Activated T-helper 2 cell treated with anti-CD3 and anti-CD28 coated beads, Interferon-gamma antibody, Interleukin-2, Interleukin-4, amounts not matched to agents 10 μg/mL and 5 μg/mL and 100 μg/mL, durations not matched to agents 14 hours and 24 hours and 36 hours (primary cell): ENCODE measurements around the gene TMEM132E. TPM values are rescaled to one million over a fixed set of nuclear protein-coding genes. Genes with fewer than 3 reads are reported as not detected.

Source experiments
- DNase-seq: peaks from one replicate; pipeline ENCODE4 v3.0.0; 2021; ENCODE audit warnings: low spot score
- H3K27ac Mint-ChIP-seq: one replicate; pipeline ENCODE4 v1.8.0; 2021; ENCODE audit warnings: mixed read lengths
- H3K27me3 Mint-ChIP-seq: one replicate; pipeline ENCODE4 v1.8.0; 2021; ENCODE audit warnings: low read depth, mixed read lengths
- H3K36me3 Mint-ChIP-seq: one replicate; pipeline ENCODE4 v1.8.0; 2021; ENCODE audit warnings: low read depth, mixed read lengths
- H3K4me1 Mint-ChIP-seq: one replicate; pipeline ENCODE4 v1.8.0; 2021; ENCODE audit warnings: low read depth, mixed read lengths
- H3K4me3 Mint-ChIP-seq: one replicate; pipeline ENCODE4 v1.8.0; 2021; ENCODE audit warnings: low read depth, mild to moderate bottlenecking, moderate library complexity, mixed read lengths
- H3K9me3 Mint-ChIP-seq: one replicate; pipeline ENCODE4 v1.8.0; 2021; ENCODE audit warnings: mixed read lengths
- intact Hi-C: fragments of 100-400 bp; cut with micrococcal nuclease; formaldehyde crosslinking; loops from one replicate; pipeline ENCODE4 v1.15.1; 2023
- total RNA-seq: library from RNA; stranded (reverse); gene quantifications from 2 replicates; pipeline ENCODE4 v1.2.3, GENCODE V29; 2022

Gene TMEM132E
- total RNA-seq, 1 donor from 2014 or later, result not detected

- H3K27me3 Mint-ChIP-seq, result peaks cover 36% of the 10 kb centered on the region
- H3K4me1 Mint-ChIP-seq, result no peaks in the 10 kb centered on the region
- no peaks in the 10 kb centered on the region for H3K36me3 Mint-ChIP-seq
- H3K27ac Mint-ChIP-seq, result no peak overlapping the region
- no peak overlapping the region for H3K4me3 Mint-ChIP-seq
- intact Hi-C loops, result no loop called here
- no peaks in the 10 kb centered on the region for H3K9me3 Mint-ChIP-seq
- no peak for DNase-seq
Observed at GRCh38 chr17:34616148-34616547, 36.8 kb downstream of the TMEM132E start.

GRCh38 chr17:34617398-34617797 lies 38.0 kb downstream of the TMEM132E start:
- intact Hi-C loops, result no loop called here
- H3K27me3 Mint-ChIP-seq, result peaks cover 38% of the 10 kb centered on the region

GRCh38 chr17:34619687-34620217 lies 40.4 kb downstream of the TMEM132E start:
- no peak for DNase-seq
- H3K27me3 Mint-ChIP-seq, result peaks cover 44% of the 10 kb centered on the region
- H3K4me3 Mint-ChIP-seq, result no peak overlapping the region
- no peak overlapping the region for H3K27ac Mint-ChIP-seq
- no peaks in the 10 kb centered on the region for H3K4me1 Mint-ChIP-seq
- no peaks in the 10 kb centered on the region for H3K9me3 Mint-ChIP-seq
- intact Hi-C loops, result no loop called here
- H3K36me3 Mint-ChIP-seq, result no peaks in the 10 kb centered on the region

More at GRCh38 chr17:34617398-34617797, 38.0 kb downstream of the TMEM132E start:
- Mint-ChIP-seq H3K4me1 (no peaks in the 10 kb centered on the region), H3K4me3 (no peak overlapping the region), H3K9me3 (no peaks in the 10 kb centered on the region), H3K36me3 (no peaks in the 10 kb centered on the region), H3K27ac (no peak overlapping the region)
- DNase-seq, result no peak

DNA sequence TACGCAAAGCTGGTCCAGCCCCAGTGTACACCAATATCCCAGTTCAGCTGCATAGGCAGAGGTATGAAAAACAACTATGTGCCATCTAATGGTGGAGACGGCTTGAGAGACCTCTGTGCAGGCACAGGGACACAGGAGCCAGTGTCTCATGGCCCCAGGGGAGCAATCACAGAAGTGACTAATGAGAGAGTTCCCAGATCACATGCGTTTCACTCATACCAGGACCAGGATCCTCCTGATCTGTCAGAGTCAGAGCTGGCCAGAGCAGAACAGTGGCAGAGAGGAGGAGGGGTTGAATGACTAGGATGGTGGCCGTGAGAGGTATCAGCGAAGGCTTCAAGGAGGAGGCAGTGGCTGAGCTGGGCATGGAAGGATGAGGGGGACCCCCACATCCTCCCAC lies 41.1 kb downstream of the TMEM132E start:
- no peak for DNase-seq
- H3K4me1 Mint-ChIP-seq, result no peaks in the 10 kb centered on the region
- intact Hi-C loops, result no loop called here
- no peak overlapping the region for H3K4me3 Mint-ChIP-seq
- peaks cover 47% of the 10 kb centered on the region for H3K27me3 Mint-ChIP-seq
- H3K36me3 Mint-ChIP-seq, result no peaks in the 10 kb centered on the region
- H3K27ac Mint-ChIP-seq, result no peak overlapping the region
- H3K9me3 Mint-ChIP-seq, result no peaks in the 10 kb centered on the region

DNA sequence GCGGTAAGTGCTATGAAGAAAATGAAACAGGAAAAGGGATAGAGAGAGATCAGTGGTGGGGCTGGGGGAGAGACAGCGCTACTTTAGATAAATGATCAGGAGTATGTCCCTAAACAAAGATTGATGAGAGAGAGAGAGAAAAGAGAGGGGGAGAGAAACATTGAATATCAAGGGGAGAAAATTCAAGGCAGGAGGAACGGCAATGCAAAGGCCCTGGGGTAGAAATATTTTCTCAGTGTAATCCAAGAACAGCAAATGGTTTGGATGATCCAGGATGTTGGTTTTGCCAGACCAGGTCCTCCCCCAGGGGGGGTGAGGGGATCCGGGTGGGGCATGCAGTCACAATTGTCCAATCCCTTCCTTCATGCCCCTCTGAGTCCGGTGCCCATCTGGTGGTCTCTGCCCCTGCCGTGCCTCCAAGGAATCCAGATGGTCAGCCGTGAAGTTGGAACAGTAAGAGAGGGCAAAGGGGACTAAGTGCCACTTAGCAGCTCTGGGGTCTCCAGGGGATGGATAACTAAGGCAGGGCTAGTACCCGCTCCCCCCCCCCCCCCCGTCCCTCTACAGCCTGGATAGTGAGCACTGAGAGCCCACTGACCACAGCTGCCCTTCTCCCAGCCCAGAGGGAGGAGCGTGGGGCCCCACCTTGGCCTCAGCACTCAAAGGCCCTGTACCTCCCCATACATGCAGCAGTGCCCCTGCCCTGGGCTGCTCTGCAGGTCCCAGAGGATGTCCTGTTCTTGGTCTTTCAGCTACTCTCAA lies 43.7 kb downstream of the TMEM132E start:
- Mint-ChIP-seq H3K9me3 (no peaks in the 10 kb centered on the region), H3K36me3 (no peaks in the 10 kb centered on the region), H3K27ac (no peak overlapping the region), H3K4me1 (no peaks in the 10 kb centered on the region), H3K27me3 (peaks cover 45% of the 10 kb centered on the region), H3K4me3 (no peak overlapping the region)
- intact Hi-C loops, result no loop called here
- no peak for DNase-seq

- no peak overlapping the region for H3K27ac Mint-ChIP-seq
- peaks cover 45% of the 10 kb centered on the region for H3K27me3 Mint-ChIP-seq
- no peak overlapping the region for H3K4me3 Mint-ChIP-seq
- intact Hi-C loops, result no loop called here
- no peaks in the 10 kb centered on the region for H3K4me1 Mint-ChIP-seq
- no peak for DNase-seq
- no peaks in the 10 kb centered on the region for H3K36me3 Mint-ChIP-seq
- no peaks in the 10 kb centered on the region for H3K9me3 Mint-ChIP-seq
Observed at GRCh38 chr17:34623856-34624766, 44.7 kb downstream of the TMEM132E start.

GRCh38 chr17:34624767-34625383 lies 45.5 kb downstream of the TMEM132E start:
- no peak overlapping the region for H3K4me3 Mint-ChIP-seq
- DNase-seq, result no peak
- H3K4me1 Mint-ChIP-seq, result no peaks in the 10 kb centered on the region
- no peaks in the 10 kb centered on the region for H3K9me3 Mint-ChIP-seq
- no peak overlapping the region for H3K27ac Mint-ChIP-seq
- intact Hi-C loops, result no loop called here
- no peaks in the 10 kb centered on the region for H3K36me3 Mint-ChIP-seq
- peaks cover 40% of the 10 kb centered on the region for H3K27me3 Mint-ChIP-seq

DNA sequence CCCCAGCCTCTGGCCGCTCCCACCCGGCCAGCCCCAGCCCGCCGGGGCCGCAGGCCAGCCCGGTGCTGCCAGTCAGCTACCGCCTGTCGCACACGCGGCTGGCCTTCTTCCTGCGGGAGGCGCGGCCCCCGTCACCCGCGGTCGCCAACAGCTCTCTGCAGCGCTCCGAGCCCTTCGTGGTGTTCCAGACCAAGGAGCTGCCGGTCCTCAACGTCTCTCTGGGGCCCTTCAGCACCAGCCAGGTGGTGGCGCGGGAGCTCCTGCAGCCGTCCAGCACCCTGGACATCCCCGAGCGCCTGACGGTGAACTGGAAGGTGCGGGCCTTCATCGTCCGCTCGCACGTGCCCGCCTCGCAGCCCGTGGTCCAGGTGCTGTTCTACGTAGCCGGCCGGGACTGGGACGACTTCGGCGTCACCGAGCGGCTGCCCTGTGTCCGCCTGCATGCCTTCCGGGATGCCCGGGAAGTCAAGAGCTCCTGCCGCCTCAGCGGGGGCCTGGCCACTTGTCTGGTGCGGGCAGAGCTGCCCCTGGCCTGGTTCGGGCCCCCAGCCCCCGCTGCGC lies 46.8 kb downstream of the TMEM132E start:
- no peaks in the 10 kb centered on the region for H3K4me1 Mint-ChIP-seq

GRCh38 chr17:34628879-34629278 lies 49.5 kb downstream of the TMEM132E start:
- H3K27me3 Mint-ChIP-seq, result peaks cover 33% of the 10 kb centered on the region
- H3K27ac Mint-ChIP-seq, result no peak overlapping the region
- no peak overlapping the region for H3K4me3 Mint-ChIP-seq
- no peaks in the 10 kb centered on the region for H3K9me3 Mint-ChIP-seq
- no peaks in the 10 kb centered on the region for H3K36me3 Mint-ChIP-seq
- no peak for DNase-seq
- no peaks in the 10 kb centered on the region for H3K4me1 Mint-ChIP-seq
- intact Hi-C loops, result no loop called here

More for the DNA sequence above, 46.8 kb downstream of the TMEM132E start:
- intact Hi-C loops, result no loop called here
- Mint-ChIP-seq H3K36me3 (no peaks in the 10 kb centered on the region), H3K27ac (no peak overlapping the region), H3K4me3 (no peak overlapping the region), H3K9me3 (no peaks in the 10 kb centered on the region), H3K27me3 (peaks cover 40% of the 10 kb centered on the region)
- no peak for DNase-seq

DNA sequence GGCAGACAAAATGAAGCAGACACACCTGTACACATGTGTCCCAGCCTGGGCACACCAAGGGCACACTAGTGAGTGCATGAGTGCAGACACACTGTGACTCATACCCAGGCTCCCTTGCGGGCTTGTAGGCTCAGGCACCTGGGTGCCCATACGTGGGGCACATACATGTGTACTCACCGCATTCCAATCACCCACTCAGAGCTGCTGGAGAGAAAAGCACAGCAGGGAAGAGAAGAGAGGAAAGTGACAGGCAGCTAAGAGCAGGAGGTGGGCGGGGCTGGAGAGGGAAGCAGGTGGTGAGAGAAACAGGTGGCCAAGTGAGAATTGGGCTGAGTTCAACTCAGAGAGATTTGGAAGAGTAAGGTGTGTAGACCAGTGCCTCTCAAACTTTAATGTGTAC lies 54.0 kb downstream of the TMEM132E start:
- Mint-ChIP-seq H3K9me3 (no peaks in the 10 kb centered on the region), H3K4me1 (no peaks in the 10 kb centered on the region), H3K27ac (no peak overlapping the region), H3K36me3 (no peaks in the 10 kb centered on the region), H3K4me3 (no peak overlapping the region), H3K27me3 (peaks cover 30% of the 10 kb centered on the region)
- intact Hi-C loops, result no loop called here
- DNase-seq, result no peak

- H3K4me3 Mint-ChIP-seq, result no peak overlapping the region
Observed at GRCh38 chr17:34633760-34634159, 54.4 kb downstream of the TMEM132E start.

GRCh38 chr17:34634551-34635160 lies 55.3 kb downstream of the TMEM132E start:
- Mint-ChIP-seq H3K4me1 (no peaks in the 10 kb centered on the region), H3K27ac (no peak overlapping the region), H3K27me3 (peaks cover 30% of the 10 kb centered on the region), H3K36me3 (no peaks in the 10 kb centered on the region), H3K9me3 (no peaks in the 10 kb centered on the region), H3K4me3 (no peak overlapping the region)
- intact Hi-C loops, result loop anchor here (5.0 kb wide), 1 partner anchor 52 kb away; no protein-coding TSS in a partner anchor
- DNase-seq, result no peak

More at GRCh38 chr17:34633760-34634159, 54.4 kb downstream of the TMEM132E start:
- intact Hi-C loops, result no loop called here
- Mint-ChIP-seq H3K4me1 (no peaks in the 10 kb centered on the region), H3K27ac (no peak overlapping the region), H3K36me3 (no peaks in the 10 kb centered on the region), H3K9me3 (no peaks in the 10 kb centered on the region), H3K27me3 (peaks cover 30% of the 10 kb centered on the region)
- no peak for DNase-seq
